Dermis microvascular lymphatic vessel endothelial cell (primary cell): ENCODE data around the gene MYPOP. TPM values are rescaled to one million over a fixed set of nuclear protein-coding genes. Genes with fewer than 3 reads are reported as not detected.
"Not testable (repeated sequence)": the region's sequence is repeated elsewhere in the genome, so short reads cannot be mapped to it uniquely, and the experiment has no call there.

Experiments
- DNase-seq, 2 donors: peaks; one replicate each; pipeline versions ENCODE4 v3.0.0 to v3.0.0-alpha.2; 2010; ENCODE audit warnings: low read depth in 2 of 2
- total RNA-seq: library from RNA; depleted of rRNA; stranded (reverse); fragments of >200 nt; gene quantifications from 2 replicates; pipeline ENCODE4 v1.2.1, GENCODE V29; 2014

The MYPOP gene
- total RNA-seq, 1 donor from 2014 or later: 0.64 TPM

DNA sequence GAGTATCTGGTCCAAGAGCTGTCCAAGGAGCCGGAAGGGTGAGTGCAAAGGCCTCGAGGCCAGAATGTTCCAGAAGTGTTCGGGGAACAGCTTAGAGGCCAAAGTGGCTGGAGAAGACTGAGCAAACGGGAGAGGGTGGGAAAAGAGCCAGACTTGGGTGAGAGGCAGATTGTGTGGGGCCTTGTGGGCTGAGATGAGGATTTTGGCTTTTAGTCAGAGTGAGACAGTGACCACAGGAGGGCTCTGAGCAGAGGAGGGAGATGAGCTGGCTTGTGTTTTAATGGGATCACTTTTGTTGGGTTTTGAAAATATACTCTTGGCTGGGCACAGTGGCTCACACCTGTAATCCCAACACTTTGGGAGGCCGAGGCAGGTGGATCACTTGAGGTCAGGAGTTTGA lies 6.5 kb upstream of the MYPOP start:
- DNase-seq: no peak

DNA sequence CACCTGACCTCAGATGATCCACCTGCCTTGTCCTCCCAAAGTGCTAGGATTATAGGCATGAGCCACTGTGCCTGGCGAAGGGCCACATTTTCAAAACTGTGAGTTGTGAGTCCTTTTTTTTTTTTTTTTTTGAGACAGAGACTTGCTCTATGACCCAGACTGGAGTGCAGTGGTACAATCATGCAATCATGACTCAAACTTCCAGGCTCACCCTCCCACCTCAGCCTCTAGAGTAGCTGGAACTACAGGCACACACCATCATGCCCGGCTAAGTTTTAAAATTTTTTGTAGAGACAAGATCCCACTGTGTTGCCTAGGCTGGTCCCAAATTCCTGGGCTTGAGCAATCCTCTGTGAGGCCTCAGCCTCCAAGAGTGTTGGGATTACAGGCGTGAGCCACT lies 3.8 kb upstream of the MYPOP start:
- DNase-seq: no peak

DNA sequence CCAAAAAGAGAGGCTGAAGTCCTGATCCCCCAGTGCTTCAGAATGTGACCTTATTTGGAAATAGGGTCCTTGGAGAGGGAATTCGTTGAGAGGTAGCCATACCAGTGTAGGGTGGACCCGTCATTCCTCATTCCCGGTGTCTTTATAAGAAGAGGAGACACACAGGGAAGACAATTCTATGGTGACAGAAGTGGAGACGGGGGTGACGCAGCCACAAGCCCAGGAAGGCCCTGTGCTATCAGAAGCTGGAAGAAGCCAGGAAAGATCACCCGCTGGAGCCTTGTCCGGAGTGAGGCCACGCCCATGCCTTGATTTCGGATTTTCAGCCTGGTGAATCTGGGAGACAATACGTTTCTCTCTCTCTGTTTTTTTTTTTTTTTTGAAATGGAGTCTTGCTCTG lies 2.6 kb upstream of the MYPOP start:
- DNase-seq: no peak

DNA sequence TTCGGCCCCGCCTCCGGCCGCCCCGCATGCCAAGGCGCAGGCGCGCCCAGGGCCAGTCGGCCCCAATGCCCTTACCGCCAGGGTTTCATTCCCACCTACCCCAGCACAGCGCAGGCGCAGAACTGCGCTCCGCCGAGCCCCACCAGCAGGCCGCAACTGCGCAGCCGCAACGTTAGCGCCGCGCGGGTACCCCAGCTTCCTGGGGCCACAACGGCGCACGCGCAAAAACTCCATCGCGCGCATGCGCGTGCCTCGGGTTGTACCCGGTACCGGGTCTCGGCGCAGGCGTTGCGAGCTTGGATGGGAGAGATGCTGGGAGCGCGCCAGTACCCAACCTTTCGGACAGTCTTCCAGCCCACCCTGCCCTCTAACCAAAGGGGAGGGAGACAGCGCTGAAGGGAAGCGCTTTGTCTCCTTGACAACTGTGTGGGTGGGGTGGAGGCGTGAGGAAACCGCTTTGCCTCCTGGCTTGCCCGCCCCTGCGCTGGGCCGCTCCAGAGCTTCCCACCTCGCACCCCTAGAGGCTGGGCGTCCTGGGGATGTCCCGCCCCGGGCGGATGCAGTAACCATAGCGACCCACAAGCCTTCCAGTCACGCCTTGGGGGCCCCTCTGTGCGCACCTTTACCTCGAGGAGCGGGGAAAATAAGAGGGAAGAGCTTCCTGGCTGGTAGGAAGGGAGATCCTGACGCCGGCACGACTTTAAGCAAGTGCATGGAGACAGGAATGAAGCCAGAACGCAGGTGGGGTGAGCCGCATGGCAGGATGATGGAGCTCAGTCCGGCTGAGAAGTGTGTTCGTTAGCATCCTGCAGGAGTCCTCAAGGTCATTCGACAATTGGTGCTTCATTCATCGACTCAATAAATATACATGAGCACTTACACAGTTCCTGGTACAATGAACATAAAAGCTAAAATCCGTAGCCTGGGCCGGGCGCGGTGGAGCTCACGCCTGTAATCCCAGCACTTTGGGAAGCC lies 525 bp upstream of the MYPOP start:
- peak; percentile 93 to 97 for DNase-seq

DNA sequence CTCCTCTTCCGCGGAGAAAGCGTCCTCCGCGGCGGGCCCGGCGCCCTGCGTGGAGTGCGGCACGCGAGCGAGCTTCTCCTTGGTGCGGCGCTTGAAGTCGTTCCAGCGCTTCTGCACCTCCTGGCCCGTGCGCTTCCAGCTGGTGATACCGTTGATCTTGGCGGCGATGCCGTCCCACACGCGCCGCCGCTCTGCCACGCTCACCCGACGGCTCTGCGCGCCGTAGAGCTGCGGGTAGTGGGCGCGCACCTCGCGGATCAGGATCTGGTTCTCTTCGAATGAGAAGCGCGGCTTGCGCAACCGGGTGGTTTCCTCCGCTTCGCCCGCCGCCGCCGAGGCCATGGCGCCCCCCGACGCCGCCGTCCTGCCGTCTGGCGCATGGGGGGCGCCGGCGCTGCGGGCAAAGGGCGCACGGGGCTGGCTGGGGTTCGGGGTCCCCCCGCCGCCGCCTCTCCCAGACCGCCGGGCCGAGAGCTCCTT lies 941 bp downstream of the MYPOP start:
- peak; percentile 15 to 47 for DNase-seq

DNA sequence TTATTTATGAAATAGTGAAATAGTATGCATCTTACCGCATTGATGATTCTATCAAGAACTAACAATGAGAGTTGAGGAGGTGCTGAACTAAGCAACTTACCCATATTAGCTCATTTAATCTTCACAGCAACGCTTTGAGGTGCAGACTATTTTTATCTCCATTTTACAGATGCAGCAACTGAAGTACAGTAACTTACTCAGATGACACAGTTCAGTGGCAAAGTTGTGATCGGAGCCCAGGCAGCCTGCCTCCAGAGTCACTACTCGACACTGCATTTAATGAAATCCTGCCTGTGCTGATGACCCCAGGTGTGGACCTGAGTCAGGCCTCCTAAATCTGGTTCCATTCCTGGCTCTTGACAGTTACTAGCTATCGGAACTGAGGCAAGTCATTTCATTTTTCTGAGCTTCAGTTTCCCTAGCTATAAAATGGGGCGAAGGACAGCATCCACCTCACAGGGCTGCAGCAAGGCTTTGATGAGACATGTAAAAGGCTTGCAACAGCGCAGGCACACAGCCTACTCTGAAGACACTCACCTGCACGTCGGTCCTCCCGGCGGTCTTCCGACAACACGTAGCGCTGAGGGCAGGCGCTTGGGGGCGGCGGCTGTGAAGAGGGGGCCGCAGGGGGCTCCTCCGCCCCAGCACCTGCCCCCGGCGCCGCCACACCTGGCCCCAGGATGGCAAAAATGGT lies 1.5 kb downstream of the MYPOP start:
- no peak for DNase-seq

DNA sequence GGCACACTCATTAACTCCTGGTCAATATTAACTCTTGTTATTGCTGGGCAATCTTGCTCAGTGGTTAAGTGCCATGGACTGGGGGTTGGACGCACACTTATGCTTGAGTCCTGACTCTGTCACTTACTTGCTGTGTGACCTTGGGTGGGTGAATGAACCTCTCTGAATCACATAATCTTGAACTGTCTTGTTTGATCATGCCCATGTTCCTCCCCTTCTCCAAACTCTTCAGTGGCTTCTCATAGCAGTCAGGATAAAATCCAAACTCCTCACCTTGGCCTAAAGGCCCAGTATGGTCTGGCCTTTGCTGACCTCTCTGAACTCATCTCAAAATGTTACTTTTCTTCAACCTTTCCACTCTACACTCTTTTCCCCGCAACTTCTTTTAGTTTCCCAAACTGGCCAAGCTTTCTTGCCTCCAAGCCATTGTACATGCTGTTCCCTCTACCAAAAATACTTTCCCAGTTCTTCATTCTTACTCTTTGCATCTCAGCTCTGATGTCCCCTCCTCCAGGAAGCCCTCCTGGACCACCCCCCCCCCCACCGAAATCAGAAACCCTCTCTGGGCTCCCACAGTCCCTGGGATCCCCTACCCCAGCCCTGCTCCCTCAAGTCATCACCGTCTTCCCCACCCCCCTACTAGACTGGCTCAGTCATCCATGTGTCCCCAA lies 2.4 kb downstream of the MYPOP start:
- DNase-seq: no peak

DNA sequence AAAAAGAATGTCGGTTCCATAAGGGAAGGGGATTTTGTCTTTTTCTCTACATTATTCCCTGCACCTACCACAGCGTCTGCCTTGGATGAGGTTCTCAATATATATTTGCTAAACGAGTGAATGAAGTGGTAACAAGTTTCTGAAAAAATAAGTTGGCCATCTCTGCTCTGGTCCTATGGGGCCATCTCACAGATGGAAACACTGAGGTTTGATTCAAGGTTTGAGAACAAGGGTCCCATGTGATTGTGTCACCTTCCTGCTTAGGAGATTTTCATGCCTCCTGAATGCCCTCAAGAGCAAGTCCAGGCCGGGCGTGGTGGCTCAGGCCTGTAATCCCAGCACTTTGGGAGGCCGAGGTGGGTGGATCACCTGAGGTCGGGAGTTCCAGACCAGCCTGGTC lies 3.2 kb downstream of the MYPOP start:
- no peak for DNase-seq

DNA sequence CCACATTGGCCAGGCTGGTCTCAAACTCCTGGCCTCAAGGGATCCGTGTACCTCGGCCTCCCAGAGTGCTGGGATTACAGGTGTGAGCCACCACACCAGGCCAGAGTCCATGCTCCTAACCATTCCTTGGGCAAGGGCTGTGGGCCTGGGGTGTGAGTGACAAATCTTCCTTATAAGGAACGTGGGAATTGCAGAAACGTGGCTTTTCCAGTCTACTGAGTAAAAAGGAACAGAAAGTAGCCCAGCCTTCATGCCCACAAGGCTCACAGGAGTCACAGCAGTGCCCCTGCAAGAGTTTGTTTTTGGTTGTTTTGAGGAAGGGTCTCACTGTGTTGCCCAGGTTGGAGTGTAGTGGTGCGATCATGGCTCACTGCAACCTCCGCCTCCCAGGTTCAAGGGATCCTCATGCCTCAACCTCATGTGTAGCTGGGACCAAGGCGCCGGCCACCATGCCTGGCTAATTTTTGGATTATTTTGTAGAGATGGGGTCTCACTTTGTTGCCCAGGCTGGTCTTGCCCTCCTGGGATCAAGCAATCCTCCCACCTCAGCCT lies 5.1 kb downstream of the MYPOP start:
- DNase-seq: no peak

DNA sequence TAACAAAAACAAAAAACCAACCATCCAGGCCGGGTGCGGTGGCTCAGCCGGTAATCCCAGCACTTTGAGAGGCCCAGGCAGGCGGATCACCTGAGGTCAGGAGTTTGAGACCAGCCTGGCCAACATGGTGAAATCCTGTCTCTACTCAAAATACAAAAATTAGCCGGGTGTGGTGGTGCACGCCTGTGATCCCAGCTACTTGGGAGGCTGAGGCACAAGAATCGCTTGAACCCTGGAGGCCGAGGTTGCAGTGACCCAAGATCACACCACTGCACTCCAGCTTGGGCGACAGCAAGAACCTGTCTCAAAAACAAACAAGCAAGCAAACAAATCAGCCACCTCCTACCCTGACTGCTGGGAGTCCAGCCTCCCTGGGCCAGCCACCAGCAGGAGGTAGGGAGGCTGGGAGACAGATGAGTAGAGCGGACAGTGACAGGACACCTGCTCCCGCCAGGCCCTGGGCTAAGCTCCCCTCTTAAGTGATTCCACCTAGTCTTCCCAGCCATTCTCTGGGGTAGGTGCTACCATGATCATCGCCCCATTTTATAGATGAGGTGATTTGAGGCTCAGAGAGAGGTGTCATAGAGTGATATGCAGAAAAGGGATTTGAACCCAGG lies 6.3 kb downstream of the MYPOP start:
- not testable (repeated sequence) for DNase-seq

DNA sequence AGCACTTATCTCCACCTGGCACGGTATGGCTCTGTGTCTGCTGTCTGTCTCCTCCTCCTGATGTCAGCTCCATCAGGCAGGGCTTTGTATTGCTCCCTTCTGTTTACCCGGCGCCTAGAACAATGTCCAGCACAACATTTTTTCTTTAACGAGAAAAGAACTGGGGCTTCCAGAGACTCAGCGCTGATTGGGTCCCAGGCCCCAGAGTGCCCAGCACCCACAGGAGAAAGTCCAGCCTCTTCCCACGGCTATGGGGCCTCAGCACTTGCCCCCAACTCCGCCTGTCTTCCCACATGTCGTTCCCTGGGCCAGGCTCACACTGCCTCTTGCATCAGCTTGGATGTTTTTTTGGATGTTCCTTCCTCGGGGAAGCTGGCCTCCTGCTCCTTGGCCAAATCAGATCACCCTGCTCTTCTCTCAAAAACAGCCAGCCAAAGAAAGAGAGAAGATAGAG lies 6.9 kb downstream of the MYPOP start:
- no peak for DNase-seq

DNA sequence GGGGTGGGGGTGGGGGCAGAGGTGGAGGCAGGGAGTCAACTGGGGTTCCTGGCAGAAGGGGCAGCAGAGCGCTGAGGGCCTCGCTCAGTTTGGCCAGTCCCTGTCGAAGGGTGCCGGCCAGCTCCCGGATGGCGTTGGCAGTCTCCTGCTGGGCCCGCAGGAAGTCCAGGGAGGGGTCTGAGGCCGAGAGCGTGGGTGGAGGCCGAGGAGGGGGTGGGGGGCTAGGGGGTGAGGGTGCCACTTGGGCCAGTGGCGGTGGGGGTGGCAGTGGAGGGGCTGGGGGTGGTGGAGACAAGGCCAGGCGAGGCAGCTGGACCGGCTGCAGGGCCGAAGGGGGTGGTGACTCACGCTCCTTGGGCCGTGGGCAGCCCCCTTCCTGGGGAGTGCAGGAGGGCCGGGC lies 11.5 kb downstream of the MYPOP start:
- no peak for DNase-seq

DNA sequence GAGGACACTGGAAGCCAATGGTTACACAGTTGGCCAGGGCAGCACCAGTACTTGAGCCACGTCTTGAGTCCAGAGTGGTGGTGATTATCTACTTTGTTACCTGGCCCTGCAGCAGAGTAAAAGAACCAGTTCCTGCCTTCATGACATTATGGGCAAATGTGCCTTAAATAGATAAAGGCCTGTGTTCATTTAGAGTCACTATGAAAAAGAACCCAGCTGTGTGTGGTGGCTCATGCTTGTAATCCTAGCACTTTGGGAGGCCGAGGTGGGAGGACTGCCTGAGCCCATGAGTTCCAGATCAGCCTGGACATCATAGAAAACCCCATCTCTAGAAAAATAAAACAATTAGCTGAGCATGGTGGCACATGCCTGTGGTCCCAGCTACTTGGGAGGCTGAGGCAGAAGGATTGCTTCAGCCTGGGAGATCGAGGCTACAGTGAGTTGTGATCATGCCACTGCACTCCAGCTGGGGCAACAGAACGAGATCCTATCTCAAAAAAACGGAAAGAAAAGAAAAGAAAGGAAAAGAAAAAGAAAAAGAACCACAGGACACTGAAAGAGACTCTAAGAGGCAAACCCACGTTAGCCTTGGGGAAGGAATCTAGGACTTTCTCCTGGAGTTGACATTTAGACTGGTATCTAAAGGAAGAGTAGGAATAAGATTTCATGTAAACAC lies 13.1 kb downstream of the MYPOP start:
- DNase-seq: no peak

DNA sequence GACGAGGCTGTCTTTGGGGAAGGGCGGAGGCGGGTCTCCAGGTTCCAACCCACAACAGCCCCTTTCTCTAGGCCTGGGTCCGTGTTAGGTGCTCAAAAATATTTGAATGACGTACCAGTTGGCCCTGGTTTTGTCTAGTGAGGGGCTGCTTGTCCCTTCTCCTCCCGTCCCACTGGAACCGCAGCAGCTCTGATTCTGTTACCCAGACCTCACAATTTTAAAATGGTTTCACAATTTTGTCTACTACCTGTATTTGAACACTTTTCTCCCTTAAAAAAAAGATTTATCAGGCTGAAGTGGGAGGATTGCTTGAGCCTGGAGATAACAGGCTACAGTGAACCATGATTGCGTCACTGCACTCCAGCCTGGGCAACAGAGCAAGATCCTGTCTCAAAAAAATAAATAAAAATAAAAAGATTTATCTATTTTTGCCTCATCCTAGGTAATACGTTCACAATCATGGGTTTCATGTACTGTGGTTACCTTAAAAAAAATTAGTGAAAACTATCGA lies 15.2 kb downstream of the MYPOP start:
- no peak for DNase-seq

DNA sequence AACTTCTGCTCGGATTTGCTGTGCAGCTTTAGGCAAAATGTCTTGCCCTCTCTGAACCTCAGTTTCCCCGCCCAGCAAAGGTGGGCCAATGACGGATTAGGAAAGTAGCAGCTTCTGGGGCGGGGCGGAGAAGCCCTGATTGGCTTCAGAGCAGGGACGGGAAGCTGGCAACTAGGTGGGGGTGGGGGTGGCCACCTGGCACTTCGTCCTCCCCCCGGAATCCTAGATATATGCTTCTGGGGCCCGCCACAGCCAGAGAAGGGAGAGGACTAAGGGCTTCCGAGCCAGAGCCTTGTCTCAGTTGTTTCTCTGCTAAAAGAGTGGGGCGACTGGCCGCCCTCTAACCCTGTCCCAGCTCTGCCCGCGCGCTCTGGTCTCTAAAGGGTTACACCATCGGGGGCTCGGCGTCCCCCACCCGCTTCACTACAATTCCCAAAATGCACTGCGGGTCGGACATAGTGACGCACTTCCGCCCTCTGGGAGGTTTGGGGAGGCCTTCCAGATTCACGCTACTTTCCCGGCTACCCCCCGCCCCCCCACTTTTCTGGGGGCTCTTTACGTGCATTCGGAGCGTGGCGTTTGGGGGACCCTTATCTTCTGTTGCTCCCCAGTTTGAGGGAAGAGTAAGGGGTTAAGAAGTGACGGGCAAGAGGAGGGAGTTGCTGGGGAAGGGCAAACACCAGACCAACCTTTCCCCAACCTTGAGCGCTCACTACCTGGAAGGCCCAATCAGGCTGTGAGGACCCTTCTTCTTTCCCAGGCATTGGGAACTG lies 15.8 kb downstream of the MYPOP start:
- DNase-seq: peak; percentile 87 to 93

DNA sequence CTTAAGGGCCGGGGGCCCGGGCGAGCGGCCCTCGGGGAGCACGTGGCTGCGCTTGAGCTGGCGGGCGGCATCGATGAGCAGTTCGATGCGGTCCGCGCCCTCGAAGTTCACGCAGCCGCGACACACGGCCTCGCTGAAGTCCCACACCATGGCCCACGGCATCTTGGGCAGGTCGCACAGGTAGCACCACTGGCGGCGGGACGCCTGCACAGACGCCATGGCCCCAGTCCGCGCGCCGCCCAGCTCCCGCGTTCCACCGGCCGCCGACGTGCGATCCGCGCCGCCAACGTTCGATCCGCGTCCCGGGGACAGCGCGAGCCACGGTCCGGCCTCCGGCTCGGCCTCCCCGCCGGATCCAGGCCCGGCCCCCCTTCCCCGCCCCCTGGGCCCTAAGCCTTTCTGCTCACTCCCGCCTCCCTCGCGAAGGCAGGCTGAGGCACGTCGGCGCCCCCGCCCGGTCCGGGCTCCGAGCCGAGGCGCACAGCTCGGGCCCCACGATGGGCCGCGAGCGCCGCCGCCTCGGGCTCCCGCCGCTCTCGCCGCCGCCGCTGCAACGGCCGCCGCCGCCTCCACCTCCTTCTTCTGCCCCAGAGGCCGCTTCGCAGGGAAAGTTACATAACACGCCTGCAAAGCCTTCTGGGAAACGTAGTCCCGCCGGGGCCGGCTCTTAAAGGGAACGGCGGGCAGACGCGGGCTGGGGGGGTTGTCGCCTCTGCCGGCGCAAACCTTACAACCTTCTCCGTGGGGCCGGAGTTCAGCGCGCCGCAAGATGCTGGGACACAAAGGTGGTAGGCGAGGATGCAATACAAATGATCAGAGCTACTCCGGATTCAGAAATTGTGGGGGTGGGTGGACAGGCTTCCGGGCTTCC lies 16.6 kb downstream of the MYPOP start, which contains the start of gene IRF2BP1:
Gene IRF2BP1, minus strand, starts transcription at position 586 of the 871 bp plus-strand sequence. Its CDS starts 367 bp downstream, at position 219.
- DNase-seq: peak; percentile 81 to 95

DNA sequence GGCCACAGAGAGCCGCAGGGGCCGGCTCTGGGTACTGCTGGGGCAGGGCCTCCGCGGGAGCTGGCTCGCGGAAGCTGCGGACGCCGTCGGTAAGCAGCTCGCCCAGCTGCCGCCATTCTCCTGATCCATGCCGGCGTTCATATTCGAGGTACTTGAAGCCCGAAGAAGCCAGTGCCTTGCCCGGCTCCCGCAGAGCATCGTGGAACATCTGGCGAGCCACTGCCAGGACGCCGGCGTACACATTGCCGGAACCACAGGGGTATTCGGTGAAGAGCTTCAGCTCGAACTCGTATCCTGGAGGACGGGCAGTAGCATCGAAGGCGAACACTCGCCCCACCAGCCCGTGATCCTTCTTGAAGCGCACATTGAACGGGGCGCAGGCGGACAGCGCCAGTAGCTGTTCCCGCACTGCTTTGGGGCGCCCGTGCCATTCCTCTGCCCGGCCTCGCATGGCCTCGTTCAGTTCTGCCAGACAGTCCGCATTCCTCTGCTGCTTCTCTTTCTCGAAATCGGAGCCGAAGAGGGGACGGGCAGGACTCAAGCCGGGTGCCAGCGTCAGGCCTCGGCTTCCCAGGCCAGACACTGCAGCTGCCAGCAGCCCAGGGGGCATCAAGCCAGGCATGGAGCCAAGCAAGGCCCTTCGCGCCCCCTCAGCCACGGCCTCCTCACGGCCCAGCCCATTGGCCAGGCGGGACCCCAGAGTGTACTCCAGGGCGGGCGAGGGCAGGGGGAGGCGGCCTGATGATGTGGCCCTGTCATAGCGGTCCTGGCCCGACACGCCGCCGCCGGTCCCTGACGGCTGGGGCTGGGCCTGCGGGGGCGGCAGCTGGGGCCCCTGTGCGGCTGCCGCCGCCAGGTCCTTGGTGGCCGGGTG lies 17.5 kb downstream of the MYPOP start:
- no peak for DNase-seq
